Panc1 (cell line): ENCODE results near the gene CHRM4.

Source experiments
- CTCF ChIP-seq: fragments of 450-650 bp; IDR thresholded peaks from 2 replicates; pipeline ENCODE4 v1.5.1; 2017; ENCODE audit warnings: mild to moderate bottlenecking
- POLR2AphosphoS5 ChIP-seq: IDR thresholded peaks from 2 replicates; pipeline ENCODE4 v1.6.1; 2012; ENCODE audit warnings: mild to moderate bottlenecking, low read depth, low read length, moderate library complexity
- SIN3A ChIP-seq: IDR thresholded peaks from 2 replicates; pipeline ENCODE4 v1.6.1; 2012; ENCODE audit warnings: low read depth, mild to moderate bottlenecking, low read length, moderate library complexity, borderline replicate concordance; ENCODE audit not compliant: insufficient read depth
- TF ChIP-seq, protein P1 (sequence below), 2 experiments: IDR thresholded peaks; 2 replicates each; pipeline ENCODE4 v1.6.1; 2011 to 2012; ENCODE audit warnings: low read depth in 2 of 2, control low read depth in 1 of 2, low read length in 1 of 2, mild to moderate bottlenecking in 1 of 2, moderate library complexity in 1 of 2; ENCODE audit not compliant: insufficient read depth in 1 of 2

GRCh38 chr11:46339816-46340215 lies 51.8 kb downstream of the CHRM4 start:
- TF ChIP-seq CTCF (no peak), SIN3A (no peak), POLR2AphosphoS5 (no peak)
- TF ChIP-seq, protein P1, sequence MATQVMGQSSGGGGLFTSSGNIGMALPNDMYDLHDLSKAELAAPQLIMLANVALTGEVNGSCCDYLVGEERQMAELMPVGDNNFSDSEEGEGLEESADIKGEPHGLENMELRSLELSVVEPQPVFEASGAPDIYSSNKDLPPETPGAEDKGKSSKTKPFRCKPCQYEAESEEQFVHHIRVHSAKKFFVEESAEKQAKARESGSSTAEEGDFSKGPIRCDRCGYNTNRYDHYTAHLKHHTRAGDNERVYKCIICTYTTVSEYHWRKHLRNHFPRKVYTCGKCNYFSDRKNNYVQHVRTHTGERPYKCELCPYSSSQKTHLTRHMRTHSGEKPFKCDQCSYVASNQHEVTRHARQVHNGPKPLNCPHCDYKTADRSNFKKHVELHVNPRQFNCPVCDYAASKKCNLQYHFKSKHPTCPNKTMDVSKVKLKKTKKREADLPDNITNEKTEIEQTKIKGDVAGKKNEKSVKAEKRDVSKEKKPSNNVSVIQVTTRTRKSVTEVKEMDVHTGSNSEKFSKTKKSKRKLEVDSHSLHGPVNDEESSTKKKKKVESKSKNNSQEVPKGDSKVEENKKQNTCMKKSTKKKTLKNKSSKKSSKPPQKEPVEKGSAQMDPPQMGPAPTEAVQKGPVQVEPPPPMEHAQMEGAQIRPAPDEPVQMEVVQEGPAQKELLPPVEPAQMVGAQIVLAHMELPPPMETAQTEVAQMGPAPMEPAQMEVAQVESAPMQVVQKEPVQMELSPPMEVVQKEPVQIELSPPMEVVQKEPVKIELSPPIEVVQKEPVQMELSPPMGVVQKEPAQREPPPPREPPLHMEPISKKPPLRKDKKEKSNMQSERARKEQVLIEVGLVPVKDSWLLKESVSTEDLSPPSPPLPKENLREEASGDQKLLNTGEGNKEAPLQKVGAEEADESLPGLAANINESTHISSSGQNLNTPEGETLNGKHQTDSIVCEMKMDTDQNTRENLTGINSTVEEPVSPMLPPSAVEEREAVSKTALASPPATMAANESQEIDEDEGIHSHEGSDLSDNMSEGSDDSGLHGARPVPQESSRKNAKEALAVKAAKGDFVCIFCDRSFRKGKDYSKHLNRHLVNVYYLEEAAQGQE (IDR thresholded peaks at IDR 0.05; ENCODE audit: insufficient read depth in 1 of 2, low read depth in 2 of 2, low read length in 1 of 2), result no peak
